GM18870 (cell line): ENCODE data around the gene UST.
"Not testable (repeated sequence)": the region's sequence is repeated elsewhere in the genome, so short reads cannot be mapped to it uniquely, and the experiment has no call there.

Source experiments
- ATAC-seq: cut with Tn5 transposase; IDR thresholded peaks from one replicate; pipeline ENCODE4 v1.9.1; 2021; ENCODE audit warnings: moderate library complexity; ENCODE audit not compliant: unreplicated experiment

The UST gene

GRCh38 chr6:148735989-148736388 lies 10.8 kb upstream of the UST start:
- no peak for ATAC-seq

- no peak for ATAC-seq
These were observed 9.9 kb upstream of the UST start for GRCh38 chr6:148736774-148737412.

- ATAC-seq: no peak
These were observed 9.0 kb upstream of the UST start for GRCh38 chr6:148737806-148738205.

GRCh38 chr6:148738946-148739821 lies 7.6 kb upstream of the UST start:
- ATAC-seq: no peak

- ATAC-seq: no peak
These were observed 7.1 kb upstream of the UST start for GRCh38 chr6:148739822-148740128.

GRCh38 chr6:148743476-148743875 lies 3.4 kb upstream of the UST start:
- ATAC-seq: no peak

GRCh38 chr6:148745926-148746325 lies 904 bp upstream of the UST start:
- ATAC-seq: no peak

GRCh38 chr6:148747145-148747470 lies 278 bp downstream of the UST start:
- ATAC-seq: no peak

GRCh38 chr6:148747471-148748165 lies 788 bp downstream of the UST start:
- no peak for ATAC-seq

- no peak for ATAC-seq
These were observed 2.8 kb downstream of the UST start for GRCh38 chr6:148749674-148750073.

GRCh38 chr6:148750838-148751792 lies 4.3 kb downstream of the UST start:
- no peak for ATAC-seq

- no peak for ATAC-seq
These were observed 5.0 kb downstream of the UST start for GRCh38 chr6:148751793-148752170.

- not testable (repeated sequence) for ATAC-seq
These were observed 8.5 kb downstream of the UST start for GRCh38 chr6:148755379-148755778.

GRCh38 chr6:148757944-148758480 lies 11.2 kb downstream of the UST start:
- ATAC-seq: no peak

- peak; percentile 84 for ATAC-seq
These were observed 11.7 kb downstream of the UST start for GRCh38 chr6:148758492-148758891.

- ATAC-seq: no peak
These were observed 13.4 kb downstream of the UST start for GRCh38 chr6:148760258-148760534.

- ATAC-seq: peak; percentile 26
These were observed 14.0 kb downstream of the UST start for GRCh38 chr6:148760568-148761526.

- no peak for ATAC-seq
These were observed 14.7 kb downstream of the UST start for GRCh38 chr6:148761527-148762011.

- ATAC-seq: no peak
These were observed 15.4 kb downstream of the UST start for GRCh38 chr6:148762231-148762630.
